Measurements from ENCODE around the gene PRDM12. TPM values are rescaled to one million over a fixed set of nuclear protein-coding genes. Genes with fewer than 3 reads are reported as not detected.

PRDM12 gene
- total RNA-seq, 3 donors from 2014 or later: not detected

DNA sequence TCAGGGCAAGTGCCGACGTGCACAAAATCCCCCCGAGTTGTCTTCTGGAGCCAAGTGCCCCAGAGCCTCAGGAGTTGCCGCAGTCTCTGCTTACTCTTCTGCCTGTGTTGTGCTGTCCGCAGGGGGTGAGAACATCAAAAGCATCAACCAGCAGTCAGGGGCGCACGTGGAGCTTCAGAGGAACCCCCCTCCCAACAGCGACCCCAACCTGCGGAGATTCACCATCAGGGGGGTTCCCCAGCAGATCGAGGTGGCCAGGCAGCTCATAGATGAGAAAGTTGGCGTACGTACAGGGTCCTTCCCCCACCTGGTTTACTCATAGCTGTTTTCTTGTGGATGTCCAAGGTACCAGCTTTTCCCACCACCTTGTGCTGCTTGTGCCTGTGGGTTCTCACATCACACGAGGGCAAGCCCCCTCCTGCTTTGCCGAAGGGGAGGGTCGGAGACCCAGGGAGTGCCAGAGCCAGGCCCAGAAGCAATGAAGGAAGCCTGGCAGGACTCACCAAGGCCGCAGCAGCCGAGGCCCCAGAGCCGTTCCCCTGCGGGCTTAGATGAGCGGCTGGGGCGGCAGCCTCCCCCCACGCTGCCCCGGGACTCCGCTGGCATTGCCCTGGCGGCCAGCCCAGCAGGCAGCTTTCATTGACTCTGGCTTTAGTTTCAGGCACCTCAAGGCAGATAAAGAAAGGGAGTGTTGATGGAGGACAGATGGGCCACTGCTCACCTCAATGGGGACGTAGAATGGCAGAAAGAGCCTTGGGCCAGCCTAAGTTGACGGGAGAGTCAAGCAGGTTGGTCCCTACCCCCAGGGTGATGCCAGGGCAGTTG is 33.7 kb upstream of the PRDM12 start:
- peak in 1 of 2 donors; percentile 25 for DNase-seq (ENCODE audit: low spot score in 2 of 2)
- no peak overlapping the region for H3K27ac ChIP-seq
- no peak for TF ChIP-seq POLR2AphosphoS5 (IDR thresholded peaks at IDR 0.05)
- no peak for TF ChIP-seq POLR2A (IDR thresholded peaks at IDR 0.05)
- TF ChIP-seq, protein P1, sequence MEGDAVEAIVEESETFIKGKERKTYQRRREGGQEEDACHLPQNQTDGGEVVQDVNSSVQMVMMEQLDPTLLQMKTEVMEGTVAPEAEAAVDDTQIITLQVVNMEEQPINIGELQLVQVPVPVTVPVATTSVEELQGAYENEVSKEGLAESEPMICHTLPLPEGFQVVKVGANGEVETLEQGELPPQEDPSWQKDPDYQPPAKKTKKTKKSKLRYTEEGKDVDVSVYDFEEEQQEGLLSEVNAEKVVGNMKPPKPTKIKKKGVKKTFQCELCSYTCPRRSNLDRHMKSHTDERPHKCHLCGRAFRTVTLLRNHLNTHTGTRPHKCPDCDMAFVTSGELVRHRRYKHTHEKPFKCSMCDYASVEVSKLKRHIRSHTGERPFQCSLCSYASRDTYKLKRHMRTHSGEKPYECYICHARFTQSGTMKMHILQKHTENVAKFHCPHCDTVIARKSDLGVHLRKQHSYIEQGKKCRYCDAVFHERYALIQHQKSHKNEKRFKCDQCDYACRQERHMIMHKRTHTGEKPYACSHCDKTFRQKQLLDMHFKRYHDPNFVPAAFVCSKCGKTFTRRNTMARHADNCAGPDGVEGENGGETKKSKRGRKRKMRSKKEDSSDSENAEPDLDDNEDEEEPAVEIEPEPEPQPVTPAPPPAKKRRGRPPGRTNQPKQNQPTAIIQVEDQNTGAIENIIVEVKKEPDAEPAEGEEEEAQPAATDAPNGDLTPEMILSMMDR (IDR thresholded peaks at IDR 0.05): no peak
- intact Hi-C loops (cut with DNase I; ENCODE audit: low total_unique reads): no loop called here
- H3K36me3 ChIP-seq: peaks cover 6% of the 10 kb centered on the region
- no peaks in the 10 kb centered on the region for H3K9me3 ChIP-seq
- H3K4me1 ChIP-seq: no peaks in the 10 kb centered on the region
- H3K27me3 ChIP-seq: no peaks in the 10 kb centered on the region
- no peak overlapping the region for H3K4me3 ChIP-seq

DNA sequence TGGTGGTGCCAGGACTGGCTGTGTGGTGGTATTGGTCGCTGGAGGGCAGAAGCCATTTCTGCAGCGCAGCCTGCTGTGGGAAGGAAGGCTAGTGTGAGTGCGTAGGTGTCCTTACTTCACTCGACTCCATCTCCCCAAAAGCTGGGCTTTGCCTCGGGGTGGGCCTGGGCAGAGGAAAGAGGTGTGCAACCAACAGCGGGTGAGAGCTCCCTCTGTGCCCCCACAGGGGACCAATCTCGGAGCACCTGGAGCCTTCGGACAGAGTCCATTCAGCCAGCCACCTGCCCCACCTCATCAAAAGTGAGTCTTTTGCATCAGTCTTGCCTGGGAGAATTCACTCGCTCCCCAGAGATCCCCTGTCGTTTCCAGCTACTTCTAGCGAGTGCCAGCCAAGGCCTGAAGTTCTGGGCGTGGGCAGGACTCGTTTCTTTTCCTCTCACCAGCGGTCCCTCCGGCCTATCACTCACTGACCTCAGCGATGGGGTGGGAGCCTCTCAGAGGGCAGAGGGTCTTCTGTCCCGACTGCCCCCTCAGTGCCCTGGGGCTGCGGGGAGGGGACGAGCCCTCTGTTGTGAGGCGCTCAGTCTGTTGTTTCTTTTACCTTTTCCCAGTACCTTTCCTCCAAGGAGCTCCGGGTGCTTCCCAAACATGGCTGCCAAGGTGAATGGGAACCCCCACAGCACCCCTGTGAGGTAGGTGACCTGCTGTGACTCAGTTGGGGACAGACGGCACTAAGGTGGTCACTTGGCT is 32.9 kb upstream of the PRDM12 start:
- no peaks in the 10 kb centered on the region for H3K9me3 ChIP-seq
- peak in 1 of 2 donors; percentile 24 for DNase-seq (ENCODE audit: low spot score in 2 of 2)
- no peak overlapping the region for H3K27ac ChIP-seq
- TF ChIP-seq POLR2A (IDR thresholded peaks at IDR 0.05): no peak
- no peak for TF ChIP-seq POLR2AphosphoS5 (IDR thresholded peaks at IDR 0.05)
- TF ChIP-seq, protein P1 (IDR thresholded peaks at IDR 0.05): no peak
- H3K27me3 ChIP-seq: no peaks in the 10 kb centered on the region
- intact Hi-C loops (cut with DNase I; ENCODE audit: low total_unique reads): no loop called here
- H3K36me3 ChIP-seq: peaks cover 11% of the 10 kb centered on the region
- no peaks in the 10 kb centered on the region for H3K4me1 ChIP-seq
- no peak overlapping the region for H3K4me3 ChIP-seq

DNA sequence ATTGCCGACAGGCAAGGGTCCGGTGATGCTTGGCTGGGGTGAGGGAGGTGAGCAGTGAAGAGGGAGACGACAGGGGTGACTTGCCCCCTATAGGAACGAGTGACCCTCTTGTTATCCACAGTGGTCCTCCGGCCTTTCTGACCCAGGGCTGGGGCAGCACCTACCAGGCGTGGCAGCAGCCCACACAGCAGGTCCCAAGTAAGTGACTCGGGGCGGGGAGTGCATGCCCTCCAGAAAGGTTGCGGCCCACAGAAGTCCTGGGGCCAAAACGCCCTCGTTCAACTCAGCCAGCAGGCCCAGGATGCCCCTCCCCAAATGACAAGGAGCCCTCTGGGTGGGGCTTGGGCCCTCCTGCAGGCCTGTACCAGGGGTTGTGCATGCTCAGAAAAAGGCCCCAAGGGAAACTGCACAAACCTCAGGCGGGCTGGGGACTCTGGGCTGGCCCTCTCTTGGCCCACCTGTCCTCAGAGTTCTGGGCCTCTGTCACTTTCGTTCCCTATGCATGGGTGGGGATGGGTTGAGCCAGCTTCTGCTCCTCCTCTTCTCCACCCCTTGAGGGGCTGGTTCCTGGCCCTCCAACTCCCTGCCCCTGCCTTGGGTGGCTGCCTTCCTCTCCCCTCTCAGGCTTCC is 32.2 kb upstream of the PRDM12 start:
- no peak overlapping the region for H3K4me3 ChIP-seq
- DNase-seq (ENCODE audit: low spot score in 2 of 2): peak in 1 of 2 donors; percentile 45
- no peaks in the 10 kb centered on the region for H3K4me1 ChIP-seq
- peaks cover 11% of the 10 kb centered on the region for H3K36me3 ChIP-seq
- intact Hi-C loops (cut with DNase I; ENCODE audit: low total_unique reads): no loop called here
- no peaks in the 10 kb centered on the region for H3K9me3 ChIP-seq
- no peak overlapping the region for H3K27ac ChIP-seq
- TF ChIP-seq, protein P1 (IDR thresholded peaks at IDR 0.05): no peak
- TF ChIP-seq POLR2A (IDR thresholded peaks at IDR 0.05) (no peak), POLR2AphosphoS5 (IDR thresholded peaks at IDR 0.05) (no peak)
- no peaks in the 10 kb centered on the region for H3K27me3 ChIP-seq

DNA sequence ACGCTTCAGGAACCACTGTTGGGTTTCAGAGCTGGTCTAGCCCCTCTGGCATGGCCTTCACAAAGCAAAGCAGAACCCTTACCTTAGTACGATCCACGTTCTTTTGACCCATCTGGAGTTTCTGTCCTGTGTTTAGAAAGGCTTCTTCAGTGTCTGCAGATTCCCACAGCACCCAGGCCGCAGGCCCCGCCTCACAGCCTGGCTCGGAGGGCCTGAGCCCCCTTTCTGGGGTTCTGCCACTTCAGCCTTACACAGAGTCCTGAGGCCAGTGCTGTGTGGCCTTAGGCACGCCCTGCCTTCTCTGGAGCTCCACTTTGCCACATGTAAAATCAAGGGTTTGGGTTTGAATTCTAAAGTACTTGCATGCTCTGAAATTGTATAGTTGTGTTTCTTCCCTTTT is 31.6 kb upstream of the PRDM12 start:
- no peaks in the 10 kb centered on the region for H3K27me3 ChIP-seq
- no peaks in the 10 kb centered on the region for H3K9me3 ChIP-seq
- intact Hi-C loops (cut with DNase I; ENCODE audit: low total_unique reads): no loop called here
- H3K4me1 ChIP-seq: no peaks in the 10 kb centered on the region
- TF ChIP-seq, protein P1 (IDR thresholded peaks at IDR 0.05): no peak
- TF ChIP-seq POLR2AphosphoS5 (IDR thresholded peaks at IDR 0.05) (no peak), POLR2A (IDR thresholded peaks at IDR 0.05) (no peak)
- H3K36me3 ChIP-seq: peaks cover 11% of the 10 kb centered on the region
- H3K4me3 ChIP-seq: no peak overlapping the region
- no peak overlapping the region for H3K27ac ChIP-seq
- DNase-seq (ENCODE audit: low spot score in 2 of 2): no peak

All from breast epithelium (tissue), 4 donors.